ENCODE results near the gene SEC31A. TPM values are rescaled to one million over a fixed set of nuclear protein-coding genes. Genes with fewer than 3 reads are reported as not detected.

The SEC31A gene
- total RNA-seq, 2 donors from 2014 or later = 248 to 337 TPM

DNA sequence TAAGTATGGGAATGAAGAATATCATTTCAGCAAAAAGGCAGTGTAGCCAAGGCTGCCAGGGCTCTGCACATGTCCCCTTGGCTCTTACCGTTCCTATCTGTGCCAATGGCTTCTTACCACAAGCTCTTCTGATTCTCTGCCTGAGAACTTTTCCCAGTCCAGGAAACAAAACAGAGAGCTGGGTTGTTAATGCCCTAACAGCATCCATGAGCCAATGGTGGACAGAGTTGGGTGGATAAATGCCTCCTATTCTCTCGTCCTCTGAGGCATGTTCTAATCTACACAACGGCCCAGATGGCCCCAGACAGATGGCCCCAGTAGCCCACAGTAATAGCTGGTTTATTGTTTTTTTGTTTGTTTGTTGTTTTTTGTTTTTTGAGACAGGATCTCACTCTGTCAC is 120.3 kb downstream of the SEC31A start:
- no peak for DNase-seq (ENCODE audit: low spot score)
- TF ChIP-seq, protein P1, sequence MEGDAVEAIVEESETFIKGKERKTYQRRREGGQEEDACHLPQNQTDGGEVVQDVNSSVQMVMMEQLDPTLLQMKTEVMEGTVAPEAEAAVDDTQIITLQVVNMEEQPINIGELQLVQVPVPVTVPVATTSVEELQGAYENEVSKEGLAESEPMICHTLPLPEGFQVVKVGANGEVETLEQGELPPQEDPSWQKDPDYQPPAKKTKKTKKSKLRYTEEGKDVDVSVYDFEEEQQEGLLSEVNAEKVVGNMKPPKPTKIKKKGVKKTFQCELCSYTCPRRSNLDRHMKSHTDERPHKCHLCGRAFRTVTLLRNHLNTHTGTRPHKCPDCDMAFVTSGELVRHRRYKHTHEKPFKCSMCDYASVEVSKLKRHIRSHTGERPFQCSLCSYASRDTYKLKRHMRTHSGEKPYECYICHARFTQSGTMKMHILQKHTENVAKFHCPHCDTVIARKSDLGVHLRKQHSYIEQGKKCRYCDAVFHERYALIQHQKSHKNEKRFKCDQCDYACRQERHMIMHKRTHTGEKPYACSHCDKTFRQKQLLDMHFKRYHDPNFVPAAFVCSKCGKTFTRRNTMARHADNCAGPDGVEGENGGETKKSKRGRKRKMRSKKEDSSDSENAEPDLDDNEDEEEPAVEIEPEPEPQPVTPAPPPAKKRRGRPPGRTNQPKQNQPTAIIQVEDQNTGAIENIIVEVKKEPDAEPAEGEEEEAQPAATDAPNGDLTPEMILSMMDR (IDR thresholded peaks at IDR 0.05) = no peak
- Histone ChIP-seq H3K27me3 (replicated peaks; ENCODE audit: insufficient read depth) (no peaks in the 10 kb centered on the region), H3K4me1 (ENCODE audit: control insufficient read depth in 1 of 2, low read depth in 2 of 2) (no peaks in the 10 kb centered on the region), H3K36me3 (no peaks in the 10 kb centered on the region), H3K9me3 (peaks cover 5% of the 10 kb centered on the region), H3K27ac (no peak overlapping the region), H3K4me3 (no peak overlapping the region)
- ATAC-seq (ENCODE audit: insufficient number of reproducible peaks, low FRiP score, low read depth) = no peak

Other genes with a start within 250 kb of the SEC31A start
- 10 to 100 TPM in 1 of 2 donors, 1 to 10 TPM in 1; 7.3 to 18.5 TPM for gene SCD5, start 92.4 kb downstream of the SEC31A start, total RNA-seq
- 1 to 10 TPM; 2.7 to 3.9 TPM for gene THAP9, start 9.6 kb upstream of the SEC31A start, total RNA-seq
- gene LIN54, start 119.7 kb upstream of the SEC31A start, total RNA-seq = 10 to 100 TPM; 10.3 to 13.6 TPM
- 10 to 100 TPM; 40.3 to 70.7 TPM for gene COPS4, start 144.0 kb upstream of the SEC31A start, total RNA-seq
- 1 to 10 TPM in 1 of 2 donors, not detected in 1; 3.7 TPM for gene PLAC8, start 223.6 kb upstream of the SEC31A start, total RNA-seq